Osteocyte (in vitro differentiated cells): ENCODE measurements around the gene CYB5A. TPM values are rescaled to one million over a fixed set of nuclear protein-coding genes. Genes with fewer than 3 reads are reported as not detected.
"Not testable (repeated sequence)": the region's sequence is repeated elsewhere in the genome, so short reads cannot be mapped to it uniquely, and the experiment has no call there.

Source experiments
- DNase-seq: peaks from one replicate; pipeline ENCODE4 v3.0.0; 2021; ENCODE audit warnings: mixed read lengths; ENCODE audit not compliant: unreplicated experiment; ENCODE audit errors: extremely low spot score
- H3K27ac Mint-ChIP-seq: one replicate; pipeline ENCODE4 v1.8.0; 2021; ENCODE audit warnings: mild to moderate bottlenecking, mixed read lengths; ENCODE audit not compliant: unreplicated experiment
- H3K27me3 Mint-ChIP-seq: one replicate; pipeline ENCODE4 v1.8.0; 2021; ENCODE audit warnings: mixed read lengths; ENCODE audit not compliant: unreplicated experiment
- H3K36me3 Mint-ChIP-seq: one replicate; pipeline ENCODE4 v1.8.0; 2021; ENCODE audit warnings: mixed read lengths; ENCODE audit not compliant: unreplicated experiment
- H3K4me1 Mint-ChIP-seq: one replicate; pipeline ENCODE4 v1.8.0; 2021; ENCODE audit warnings: mixed read lengths; ENCODE audit not compliant: unreplicated experiment
- H3K4me3 Mint-ChIP-seq: one replicate; pipeline ENCODE4 v1.8.0; 2021; ENCODE audit warnings: mild to moderate bottlenecking, moderate library complexity, mixed read lengths; ENCODE audit not compliant: unreplicated experiment
- H3K9me3 Mint-ChIP-seq: one replicate; pipeline ENCODE4 v1.8.0; 2021; ENCODE audit warnings: mixed read lengths; ENCODE audit not compliant: unreplicated experiment
- CTCF ChIP-seq: fragments of 200-600 bp; sonication (generic); IDR thresholded peaks from 2 replicates; pipeline ENCODE4 v1.5.0; 2021; ENCODE audit warnings: antibody characterized with exemption, mild to moderate bottlenecking, moderate library complexity
- total RNA-seq: library from RNA; stranded (reverse); gene quantifications from 2 replicates; pipeline ENCODE4 v1.2.1, GENCODE V29; 2021

Gene CYB5A
- total RNA-seq, 1 donor from 2014 or later, result 28.2 TPM

DNA sequence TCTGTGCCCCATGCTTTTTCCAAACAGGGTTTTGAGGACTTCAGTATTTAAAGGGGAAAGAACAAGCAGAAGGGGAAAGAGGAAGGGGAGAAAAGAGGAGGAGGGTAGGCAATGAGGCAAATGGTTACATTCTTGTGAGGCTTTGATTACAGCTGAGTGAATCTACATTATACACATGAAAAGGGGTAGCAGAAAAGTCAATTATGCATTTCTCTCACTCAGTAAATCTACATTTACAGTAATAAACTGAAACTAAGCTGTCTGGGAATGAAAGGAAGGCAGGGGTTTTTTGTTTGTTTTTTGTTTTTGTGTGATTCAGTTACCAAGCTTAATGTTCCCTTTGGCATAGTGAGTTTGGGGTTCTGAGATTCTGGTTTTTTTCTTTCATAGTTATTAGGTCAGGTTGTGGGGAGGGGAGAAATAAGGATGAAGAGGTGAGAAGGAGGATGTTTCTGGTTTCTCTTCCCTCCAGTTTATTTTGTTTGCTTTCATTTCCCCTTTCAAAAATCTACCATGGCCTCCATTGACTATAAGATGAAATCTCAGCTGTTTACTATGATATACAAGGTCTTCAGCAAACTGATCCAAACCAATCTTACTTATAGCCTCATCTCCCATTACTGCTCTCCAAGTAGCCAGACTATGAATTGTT lies 42.6 kb upstream of the CYB5A start:
- Mint-ChIP-seq H3K9me3 (no peaks in the 10 kb centered on the region), H3K36me3 (no peaks in the 10 kb centered on the region), H3K27me3 (peaks cover 26% of the 10 kb centered on the region), H3K27ac (no peak overlapping the region), H3K4me3 (no peak overlapping the region), H3K4me1 (no peaks in the 10 kb centered on the region)
- DNase-seq, result no peak
- no peak for TF ChIP-seq CTCF

DNA sequence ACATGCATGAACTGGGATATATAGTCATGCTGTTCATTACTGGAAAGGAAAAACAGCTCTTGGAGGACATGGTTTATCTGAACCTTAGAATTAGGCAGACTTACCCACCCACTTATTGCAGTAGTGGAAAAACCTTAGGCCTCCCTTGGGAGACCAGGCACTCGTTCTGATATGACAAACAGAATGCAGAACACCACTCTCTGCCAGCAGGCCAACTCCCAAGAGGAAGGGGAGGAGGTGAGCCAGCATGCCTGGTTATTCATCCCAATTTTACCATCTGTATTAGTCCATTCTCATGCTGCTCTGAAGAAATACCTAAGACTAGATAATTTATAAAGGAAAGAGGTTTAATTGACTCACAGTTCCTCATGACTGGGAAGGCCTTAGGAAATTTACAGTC lies 41.3 kb upstream of the CYB5A start:
- Mint-ChIP-seq H3K27me3 (peaks cover 20% of the 10 kb centered on the region), H3K4me1 (no peaks in the 10 kb centered on the region), H3K9me3 (no peaks in the 10 kb centered on the region), H3K27ac (no peak overlapping the region), H3K36me3 (no peaks in the 10 kb centered on the region), H3K4me3 (no peak overlapping the region)
- TF ChIP-seq CTCF, result no peak
- no peak for DNase-seq

- H3K4me1 Mint-ChIP-seq, result no peaks in the 10 kb centered on the region
- peak; percentile 53 for TF ChIP-seq CTCF
- DNase-seq, result no peak
- peaks cover 13% of the 10 kb centered on the region for H3K27me3 Mint-ChIP-seq
- H3K36me3 Mint-ChIP-seq, result no peaks in the 10 kb centered on the region
- no peaks in the 10 kb centered on the region for H3K9me3 Mint-ChIP-seq
- H3K4me3 Mint-ChIP-seq, result no peak overlapping the region
- H3K27ac Mint-ChIP-seq, result no peak overlapping the region
These were observed 39.6 kb upstream of the CYB5A start for GRCh38 chr18:74331404-74331803.

DNA sequence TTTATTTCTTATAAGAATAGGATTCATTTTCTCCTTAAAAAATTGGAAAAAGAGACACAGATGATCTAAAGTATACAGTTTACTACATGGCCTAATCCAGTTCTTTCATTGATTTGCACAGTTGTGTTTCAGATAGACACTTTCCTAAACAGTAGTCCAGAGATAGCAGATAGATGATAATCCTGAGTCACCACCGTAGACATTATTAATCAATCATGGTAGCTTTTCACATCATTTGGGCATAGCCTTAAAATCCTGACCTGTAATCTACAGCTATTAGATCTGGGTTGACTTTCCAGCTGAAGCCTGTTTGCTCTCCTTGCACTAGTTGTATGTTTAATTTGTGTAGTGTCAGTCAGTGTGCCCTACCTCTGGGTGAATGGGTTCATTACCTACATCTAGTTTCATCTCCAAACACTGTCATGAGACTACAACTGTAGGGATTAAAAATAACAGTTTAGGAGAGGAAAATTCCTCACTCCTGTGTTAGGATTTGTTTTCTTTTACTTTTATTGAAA lies 38.0 kb upstream of the CYB5A start:
- no peaks in the 10 kb centered on the region for H3K36me3 Mint-ChIP-seq
- H3K27ac Mint-ChIP-seq, result no peak overlapping the region
- no peak for TF ChIP-seq CTCF

DNA sequence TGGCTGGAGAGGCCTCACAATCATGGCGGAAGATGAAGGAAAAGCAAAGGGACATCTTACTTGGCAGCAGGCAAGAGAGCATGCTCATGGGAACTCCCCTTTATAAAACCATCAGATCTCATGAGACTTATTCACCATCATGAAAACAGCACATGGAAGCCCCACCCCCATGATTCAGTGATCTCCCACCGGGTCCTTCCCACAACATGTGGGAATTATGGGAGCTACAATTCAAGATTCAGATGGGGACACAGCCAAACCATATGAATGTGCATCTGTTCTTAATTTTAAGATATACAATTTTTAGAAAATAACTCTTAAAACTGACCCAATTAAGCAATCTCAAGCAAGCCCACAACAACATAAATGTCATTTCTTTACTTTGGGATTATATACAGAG lies 36.4 kb upstream of the CYB5A start:
- H3K4me3 Mint-ChIP-seq, result no peak overlapping the region
- peaks cover 17% of the 10 kb centered on the region for H3K27me3 Mint-ChIP-seq
- no peaks in the 10 kb centered on the region for H3K4me1 Mint-ChIP-seq
- H3K27ac Mint-ChIP-seq, result no peak overlapping the region
- DNase-seq, result no peak
- no peak for TF ChIP-seq CTCF
- no peaks in the 10 kb centered on the region for H3K9me3 Mint-ChIP-seq
- no peaks in the 10 kb centered on the region for H3K36me3 Mint-ChIP-seq

More for the DNA sequence above, 38.0 kb upstream of the CYB5A start:
- no peaks in the 10 kb centered on the region for H3K4me1 Mint-ChIP-seq
- peaks cover 17% of the 10 kb centered on the region for H3K27me3 Mint-ChIP-seq
- no peak overlapping the region for H3K4me3 Mint-ChIP-seq
- no peaks in the 10 kb centered on the region for H3K9me3 Mint-ChIP-seq
- no peak for DNase-seq

DNA sequence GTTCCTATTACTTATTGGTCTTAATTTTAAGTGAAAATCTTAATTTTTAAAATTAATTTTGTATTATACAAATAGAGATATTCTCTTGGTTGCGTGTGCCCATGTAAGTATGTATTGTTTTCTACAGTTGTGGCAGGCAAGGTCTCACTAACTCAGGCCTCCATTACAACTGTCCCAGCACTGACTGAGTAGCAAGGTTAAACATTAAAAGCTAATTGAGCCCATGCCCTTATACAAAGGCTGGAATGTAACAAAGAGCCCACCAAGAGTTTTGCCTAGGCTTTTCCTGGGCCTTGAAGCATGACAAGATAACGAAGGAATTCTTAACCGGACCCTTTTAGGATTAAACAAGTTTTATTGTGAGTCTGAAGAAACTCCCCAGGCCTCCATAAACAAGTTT lies 35.0 kb upstream of the CYB5A start:
- H3K4me3 Mint-ChIP-seq, H3K36me3 Mint-ChIP-seq, DNase-seq, H3K27ac Mint-ChIP-seq, H3K9me3 Mint-ChIP-seq, H3K4me1 Mint-ChIP-seq: not testable (repeated sequence)
- H3K27me3 Mint-ChIP-seq, result peaks cover 20% of the 10 kb centered on the region
